Neural cell (in vitro differentiated cells): ENCODE data around the gene TTC22. TPM values are rescaled to one million over a fixed set of nuclear protein-coding genes. Genes with fewer than 3 reads are reported as not detected.

Experiments
- H2AFZ ChIP-seq: fragments of 200-600, 300-800 bp; sonication (generic), shearing (Covaris generic); 2 replicates; pipeline ENCODE4 v1.6.0; 2014; ENCODE audit warnings: low read depth, mild to moderate bottlenecking, antibody characterized with exemption, low read length, moderate library complexity
- H3F3A ChIP-seq: fragments of 200-600 bp; shearing (Covaris generic); 2 replicates; pipeline ENCODE4 v1.6.1; 2016; ENCODE audit warnings: mild to moderate bottlenecking, moderate library complexity, mixed read lengths, antibody characterized with exemption, low read length; ENCODE audit not compliant: insufficient read depth, poor library complexity, severe bottlenecking
- H3K27ac ChIP-seq: fragments of 200-600, 300-800 bp; sonication (generic), shearing (Covaris generic); 2 replicates; pipeline ENCODE4 v1.5.1; 2014; ENCODE audit warnings: mild to moderate bottlenecking, low read length, moderate library complexity
- H3K27me3 ChIP-seq: fragments of 300-800, 200-600 bp; sonication (generic), shearing (Covaris generic); 2 replicates; pipeline ENCODE4 v1.6.0; 2014; ENCODE audit warnings: mild to moderate bottlenecking, low read depth, low read length, moderate library complexity; ENCODE audit not compliant: insufficient read depth
- H3K36me3 ChIP-seq: fragments of 300-800, 200-600 bp; sonication (generic), shearing (Covaris generic); 2 replicates; pipeline ENCODE4 v1.5.1; 2014; ENCODE audit warnings: mild to moderate bottlenecking, antibody characterized with exemption, low read length, moderate library complexity; ENCODE audit not compliant: insufficient read depth
- H3K4me2 ChIP-seq: fragments of 300-800, 200-600 bp; sonication (generic), shearing (Covaris generic); 2 replicates; pipeline ENCODE4 v1.6.0; 2014; ENCODE audit warnings: mild to moderate bottlenecking, low read length
- H3K4me3 ChIP-seq: fragments of 300-800, 200-600 bp; sonication (generic), shearing (Covaris generic); 2 replicates; pipeline ENCODE4 v1.5.1; 2014; ENCODE audit warnings: mild to moderate bottlenecking, low read length, moderate library complexity
- H3K79me2 ChIP-seq: fragments of 200-600 bp; shearing (Covaris generic); replicated peaks from 2 replicates; pipeline ENCODE4 v1.6.0; 2014; ENCODE audit warnings: mild to moderate bottlenecking, low read length, moderate library complexity; ENCODE audit not compliant: insufficient read depth
- H3K9ac ChIP-seq: fragments of 300-800, 200-600 bp; sonication (generic), shearing (Covaris generic); 2 replicates; pipeline ENCODE4 v1.6.1; 2016; ENCODE audit warnings: mild to moderate bottlenecking, low read length, mixed read lengths
- H3K9me2 ChIP-seq: fragments of 200-600 bp; shearing (Covaris generic); 2 replicates; pipeline ENCODE4 v1.6.1; 2016; ENCODE audit warnings: mild to moderate bottlenecking, low read length, mixed read lengths; ENCODE audit not compliant: insufficient read depth
- H3K9me3 ChIP-seq: fragments of 200-600, 300-800 bp; sonication (generic), shearing (Covaris generic); 2 replicates; pipeline ENCODE4 v1.6.1; 2016; ENCODE audit warnings: mild to moderate bottlenecking, mixed run types, low read length, moderate library complexity, mixed read lengths
- H4K20me1 ChIP-seq: fragments of 200-600 bp; shearing (Covaris generic); 2 replicates; pipeline ENCODE4 v1.6.1; 2016; ENCODE audit warnings: mild to moderate bottlenecking, mixed run types; ENCODE audit not compliant: insufficient read depth
- EP300 ChIP-seq: fragments of 450-650 bp; conservative IDR thresholded peaks from 2 replicates; pipeline ENCODE4 v1.6.1; 2014; ENCODE audit warnings: antibody characterized with exemption, mild to moderate bottlenecking, moderate library complexity; ENCODE audit not compliant: poor library complexity, severe bottlenecking
- EZH2 ChIP-seq: fragments of 200-600, 300-800 bp; shearing (Covaris generic), sonication (generic); IDR thresholded peaks from 2 replicates; pipeline ENCODE4 v1.6.1; 2014; ENCODE audit warnings: antibody characterized with exemption, low read length, borderline replicate concordance, mild to moderate bottlenecking; ENCODE audit not compliant: insufficient read depth, poor library complexity, severe bottlenecking
- MXI1 ChIP-seq: fragments of 450-650 bp; conservative IDR thresholded peaks from 2 replicates; pipeline ENCODE4 v1.6.1; 2014; ENCODE audit warnings: antibody characterized with exemption, mild to moderate bottlenecking; ENCODE audit not compliant: poor library complexity, severe bottlenecking
- POLR2AphosphoS5 ChIP-seq: IDR thresholded peaks from 2 replicates; pipeline ENCODE4 v1.6.1; 2012
- RAD21 ChIP-seq: fragments of 450-650 bp; conservative IDR thresholded peaks from 2 replicates; pipeline ENCODE4 v1.6.1; 2014; ENCODE audit warnings: antibody characterized with exemption, mild to moderate bottlenecking, moderate library complexity
- SMC3 ChIP-seq: fragments of 450-650 bp; conservative IDR thresholded peaks from 2 replicates; pipeline ENCODE4 v1.6.1; 2014; ENCODE audit warnings: antibody characterized with exemption, mild to moderate bottlenecking, moderate library complexity; ENCODE audit not compliant: poor library complexity
- TAF1 ChIP-seq: IDR thresholded peaks from 2 replicates; pipeline ENCODE4 v1.6.1; 2012; ENCODE audit warnings: low read depth
- polyA plus RNA-seq: library from polyadenylated mRNA; depleted of rRNA; stranded (reverse); fragments of >200 nt; gene quantifications from 2 replicates; pipeline ENCODE4 v1.2.3, GENCODE V29; 2014
- TF ChIP-seq, protein P1 (sequence below): IDR thresholded peaks from 2 replicates; pipeline ENCODE4 v1.6.1; 2012; ENCODE audit warnings: borderline replicate concordance
- TF ChIP-seq, protein P2 (sequence below): fragments of 450-650 bp; IDR thresholded peaks from 2 replicates; pipeline ENCODE4 v1.5.1; 2014; ENCODE audit warnings: antibody characterized with exemption, mild to moderate bottlenecking, moderate library complexity; ENCODE audit not compliant: poor library complexity, severe bottlenecking

The TTC22 gene
- polyA plus RNA-seq, 1 donor from 2014 or later: not detected

DNA sequence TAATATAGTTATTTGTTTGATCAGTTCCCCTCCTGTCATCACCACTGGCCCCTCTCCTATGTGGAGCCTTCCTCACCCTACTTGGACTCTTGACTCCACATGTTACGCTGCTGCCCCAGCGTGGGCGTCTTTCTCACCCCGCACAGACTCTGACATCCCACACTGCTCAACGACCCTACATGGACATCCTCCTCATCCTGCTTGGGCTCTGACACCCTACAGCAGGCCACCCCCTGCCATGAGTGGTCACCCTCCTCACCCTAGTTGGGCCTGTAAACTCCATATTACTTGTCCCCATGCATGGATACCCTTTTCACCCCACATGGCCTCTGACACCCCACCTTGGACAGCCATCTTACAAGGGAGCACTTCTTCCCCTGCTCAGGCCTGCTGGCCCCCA is 64.4 kb downstream of the TTC22 start:
- no peaks in the 10 kb centered on the region for H3K9me3 ChIP-seq
- H3K9ac ChIP-seq: no peak overlapping the region
- no peaks in the 10 kb centered on the region for H3K27me3 ChIP-seq
- H3K79me2 ChIP-seq: no peaks in the 10 kb centered on the region
- no peaks in the 10 kb centered on the region for H3K36me3 ChIP-seq
- no peaks in the 10 kb centered on the region for H4K20me1 ChIP-seq
- no peak overlapping the region for H3K4me2 ChIP-seq
- H3F3A ChIP-seq: no peaks in the 10 kb centered on the region
- H2AFZ ChIP-seq: no peak overlapping the region
- TF ChIP-seq, protein P1, sequence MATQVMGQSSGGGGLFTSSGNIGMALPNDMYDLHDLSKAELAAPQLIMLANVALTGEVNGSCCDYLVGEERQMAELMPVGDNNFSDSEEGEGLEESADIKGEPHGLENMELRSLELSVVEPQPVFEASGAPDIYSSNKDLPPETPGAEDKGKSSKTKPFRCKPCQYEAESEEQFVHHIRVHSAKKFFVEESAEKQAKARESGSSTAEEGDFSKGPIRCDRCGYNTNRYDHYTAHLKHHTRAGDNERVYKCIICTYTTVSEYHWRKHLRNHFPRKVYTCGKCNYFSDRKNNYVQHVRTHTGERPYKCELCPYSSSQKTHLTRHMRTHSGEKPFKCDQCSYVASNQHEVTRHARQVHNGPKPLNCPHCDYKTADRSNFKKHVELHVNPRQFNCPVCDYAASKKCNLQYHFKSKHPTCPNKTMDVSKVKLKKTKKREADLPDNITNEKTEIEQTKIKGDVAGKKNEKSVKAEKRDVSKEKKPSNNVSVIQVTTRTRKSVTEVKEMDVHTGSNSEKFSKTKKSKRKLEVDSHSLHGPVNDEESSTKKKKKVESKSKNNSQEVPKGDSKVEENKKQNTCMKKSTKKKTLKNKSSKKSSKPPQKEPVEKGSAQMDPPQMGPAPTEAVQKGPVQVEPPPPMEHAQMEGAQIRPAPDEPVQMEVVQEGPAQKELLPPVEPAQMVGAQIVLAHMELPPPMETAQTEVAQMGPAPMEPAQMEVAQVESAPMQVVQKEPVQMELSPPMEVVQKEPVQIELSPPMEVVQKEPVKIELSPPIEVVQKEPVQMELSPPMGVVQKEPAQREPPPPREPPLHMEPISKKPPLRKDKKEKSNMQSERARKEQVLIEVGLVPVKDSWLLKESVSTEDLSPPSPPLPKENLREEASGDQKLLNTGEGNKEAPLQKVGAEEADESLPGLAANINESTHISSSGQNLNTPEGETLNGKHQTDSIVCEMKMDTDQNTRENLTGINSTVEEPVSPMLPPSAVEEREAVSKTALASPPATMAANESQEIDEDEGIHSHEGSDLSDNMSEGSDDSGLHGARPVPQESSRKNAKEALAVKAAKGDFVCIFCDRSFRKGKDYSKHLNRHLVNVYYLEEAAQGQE: no peak
- TF ChIP-seq EP300 (no peak), RAD21 (no peak), MXI1 (no peak), TAF1 (no peak), EZH2 (no peak), POLR2AphosphoS5 (no peak), SMC3 (no peak)
- TF ChIP-seq, protein P2, sequence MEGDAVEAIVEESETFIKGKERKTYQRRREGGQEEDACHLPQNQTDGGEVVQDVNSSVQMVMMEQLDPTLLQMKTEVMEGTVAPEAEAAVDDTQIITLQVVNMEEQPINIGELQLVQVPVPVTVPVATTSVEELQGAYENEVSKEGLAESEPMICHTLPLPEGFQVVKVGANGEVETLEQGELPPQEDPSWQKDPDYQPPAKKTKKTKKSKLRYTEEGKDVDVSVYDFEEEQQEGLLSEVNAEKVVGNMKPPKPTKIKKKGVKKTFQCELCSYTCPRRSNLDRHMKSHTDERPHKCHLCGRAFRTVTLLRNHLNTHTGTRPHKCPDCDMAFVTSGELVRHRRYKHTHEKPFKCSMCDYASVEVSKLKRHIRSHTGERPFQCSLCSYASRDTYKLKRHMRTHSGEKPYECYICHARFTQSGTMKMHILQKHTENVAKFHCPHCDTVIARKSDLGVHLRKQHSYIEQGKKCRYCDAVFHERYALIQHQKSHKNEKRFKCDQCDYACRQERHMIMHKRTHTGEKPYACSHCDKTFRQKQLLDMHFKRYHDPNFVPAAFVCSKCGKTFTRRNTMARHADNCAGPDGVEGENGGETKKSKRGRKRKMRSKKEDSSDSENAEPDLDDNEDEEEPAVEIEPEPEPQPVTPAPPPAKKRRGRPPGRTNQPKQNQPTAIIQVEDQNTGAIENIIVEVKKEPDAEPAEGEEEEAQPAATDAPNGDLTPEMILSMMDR: no peak
- H3K9me2 ChIP-seq: no peaks in the 10 kb centered on the region
- H3K4me3 ChIP-seq: no peak overlapping the region
- no peak overlapping the region for H3K27ac ChIP-seq

Other genes with a start within 250 kb of the TTC22 start
- gene FAM151A, start 177.8 kb downstream of the TTC22 start, polyA plus RNA-seq: not detected in 2 replicates
- gene MROH7, start 159.5 kb downstream of the TTC22 start, polyA plus RNA-seq: not detected in 2 replicates
- gene TTC4, start 85.5 kb downstream of the TTC22 start, polyA plus RNA-seq: 22.5 and 27.2 TPM in 2 replicates
- gene PARS2, start 36.8 kb downstream of the TTC22 start, polyA plus RNA-seq: 1.9 and 2.5 TPM in 2 replicates
- gene DHCR24, start 85.9 kb upstream of the TTC22 start, polyA plus RNA-seq: 91.3 and 103 TPM in 2 replicates
- gene TMEM61, start 179.3 kb upstream of the TTC22 start, polyA plus RNA-seq: not detected in 2 replicates
- gene BSND, start 197.6 kb upstream of the TTC22 start, polyA plus RNA-seq: not detected in 2 replicates
- gene PCSK9, start 238.2 kb upstream of the TTC22 start, polyA plus RNA-seq: not detected in 2 replicates